HEK293T (cell line): ENCODE data around the gene RPLP2.

Experiments used
- ARNT ChIP-seq: fragments of 450-650 bp; IDR thresholded peaks from 2 replicates; pipeline ENCODE4 v1.6.1; 2017; ENCODE audit warnings: mild to moderate bottlenecking
- BHLHE40 ChIP-seq: fragments of 450-650 bp; IDR thresholded peaks from 2 replicates; pipeline ENCODE4 v1.6.1; 2016; ENCODE audit warnings: mild to moderate bottlenecking, moderate library complexity, borderline replicate concordance
- ELF4 ChIP-seq: fragments of 450-650 bp; IDR thresholded peaks from 2 replicates; pipeline ENCODE4 v1.6.1; 2017; ENCODE audit warnings: antibody characterized with exemption
- FOXA1 ChIP-seq: fragments of 450-650 bp; IDR thresholded peaks from 2 replicates; pipeline ENCODE4 v1.6.1; 2016; ENCODE audit warnings: mild to moderate bottlenecking
- FOXK2 ChIP-seq: fragments of 450-650 bp; IDR thresholded peaks from 2 replicates; pipeline ENCODE4 v1.6.1; 2016; ENCODE audit warnings: mild to moderate bottlenecking
- FOXM1 ChIP-seq: fragments of 450-650 bp; IDR thresholded peaks from 2 replicates; pipeline ENCODE4 v1.6.1; 2017; ENCODE audit warnings: mild to moderate bottlenecking, borderline replicate concordance
- NFRKB ChIP-seq: fragments of 450-650 bp; IDR thresholded peaks from 2 replicates; pipeline ENCODE4 v1.6.1; 2016; ENCODE audit warnings: mild to moderate bottlenecking, moderate library complexity
- PKNOX1 ChIP-seq: fragments of 450-650 bp; IDR thresholded peaks from 2 replicates; pipeline ENCODE4 v1.6.1; 2016
- SP1 ChIP-seq: fragments of 450-650 bp; IDR thresholded peaks from 2 replicates; pipeline ENCODE4 v1.6.1; 2017
- SUZ12 ChIP-seq: fragments of 450-650 bp; IDR thresholded peaks from 2 replicates; pipeline ENCODE4 v1.6.1; 2016; ENCODE audit warnings: mild to moderate bottlenecking
- TARDBP ChIP-seq: fragments of 450-650 bp; IDR thresholded peaks from 2 replicates; pipeline ENCODE4 v1.6.1; 2016

- TF ChIP-seq ARNT, result no peak
- no peak for TF ChIP-seq FOXK2
- no peak for TF ChIP-seq SUZ12
- no peak for TF ChIP-seq FOXA1
- no peak for TF ChIP-seq FOXM1
- no peak for TF ChIP-seq NFRKB
- no peak for TF ChIP-seq BHLHE40
- no peak for TF ChIP-seq ELF4
- TF ChIP-seq PKNOX1, result no peak
- TF ChIP-seq SP1, result no peak
- TF ChIP-seq TARDBP, result no peak
Observed at GRCh38 chr11:819129-819931, 9.6 kb downstream of the RPLP2 start.
